GM18517 (cell line): ENCODE measurements around the gene XPO4.

Experiments
- ATAC-seq: cut with Tn5 transposase; IDR thresholded peaks from one replicate; pipeline ENCODE4 v1.9.1; 2021; ENCODE audit warnings: mild to moderate bottlenecking, moderate library complexity; ENCODE audit not compliant: unreplicated experiment

XPO4 gene

DNA sequence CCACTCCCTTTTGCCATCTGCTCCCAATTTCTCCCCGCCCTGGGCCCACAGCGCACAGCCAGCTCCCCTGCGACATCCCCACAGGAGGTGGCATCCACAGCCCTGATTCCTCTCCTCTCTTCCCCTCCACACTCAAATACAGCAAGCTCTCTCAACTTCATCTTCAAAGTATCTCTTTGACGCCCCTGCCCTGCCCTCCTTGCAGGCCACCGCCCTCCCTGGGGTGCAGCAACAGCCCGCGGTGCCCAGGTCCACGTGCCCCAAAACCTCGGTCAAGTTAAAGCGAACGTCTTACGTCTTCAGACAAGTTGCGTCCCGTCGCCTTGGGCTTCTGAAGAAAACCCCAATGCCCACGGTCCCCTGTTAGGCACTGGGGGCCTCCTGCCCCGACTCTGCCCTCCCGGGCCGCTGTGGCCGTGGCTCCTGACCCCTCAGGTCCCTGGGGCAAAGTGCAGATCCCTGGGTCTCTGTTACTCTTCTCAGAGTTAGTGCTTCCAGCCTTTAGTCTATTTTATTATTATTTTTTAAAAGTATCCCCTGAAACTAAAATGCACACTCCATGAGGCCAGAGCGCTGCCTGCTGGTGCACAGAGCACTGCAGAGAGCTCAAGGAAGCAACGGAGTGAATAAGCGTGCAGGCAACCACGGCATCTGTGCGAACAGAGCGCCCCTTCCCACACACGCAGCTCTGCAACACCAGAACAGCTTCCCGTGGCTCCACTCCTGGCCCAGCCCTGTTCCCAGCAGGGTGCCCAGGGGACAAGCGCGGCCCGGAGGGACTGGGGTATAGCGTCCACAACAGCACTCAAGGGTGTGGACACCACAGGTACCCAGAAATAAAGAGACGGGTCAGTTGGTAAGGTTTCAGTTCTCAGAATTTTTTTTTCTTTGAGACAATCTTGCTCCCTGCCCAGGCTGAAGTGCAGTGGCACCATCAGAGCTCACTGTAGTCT, 172.6 kb downstream of the XPO4 start:
- ATAC-seq = no peak

DNA sequence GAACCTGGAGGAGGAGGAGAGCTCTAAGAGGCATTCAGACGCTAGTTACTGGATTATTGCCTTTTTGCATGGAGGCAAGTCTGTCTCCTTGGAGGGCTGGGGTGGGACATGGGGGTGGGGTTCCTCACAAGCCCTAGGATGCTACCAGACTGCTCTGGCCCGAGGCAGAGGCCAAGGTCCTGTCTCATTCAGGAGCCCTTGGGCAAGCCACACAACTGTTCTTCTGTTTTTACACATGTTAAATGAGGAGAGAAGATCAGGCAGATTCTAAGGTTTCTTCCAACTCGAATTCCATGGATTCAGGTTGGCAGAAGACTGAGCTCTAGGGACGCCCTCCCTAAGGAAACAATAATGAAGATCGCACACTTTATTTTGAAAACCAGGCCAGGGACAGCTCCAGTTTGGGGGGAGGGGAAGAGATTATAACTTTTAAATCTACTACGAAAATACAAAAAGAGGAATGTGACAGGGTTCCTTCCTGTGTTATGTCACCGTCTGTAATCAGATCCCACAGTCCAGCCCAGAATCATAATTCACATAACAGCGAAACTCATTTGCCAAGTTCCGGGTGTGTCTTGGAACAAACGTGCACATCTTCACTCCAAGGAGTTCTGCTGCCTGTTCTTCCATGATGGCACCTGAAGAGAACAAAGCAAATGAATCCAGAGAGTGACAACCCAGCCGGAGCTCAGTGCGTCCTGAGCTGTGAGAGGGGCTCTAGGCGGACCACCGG, 173.8 kb downstream of the XPO4 start:
- ATAC-seq = no peak

DNA sequence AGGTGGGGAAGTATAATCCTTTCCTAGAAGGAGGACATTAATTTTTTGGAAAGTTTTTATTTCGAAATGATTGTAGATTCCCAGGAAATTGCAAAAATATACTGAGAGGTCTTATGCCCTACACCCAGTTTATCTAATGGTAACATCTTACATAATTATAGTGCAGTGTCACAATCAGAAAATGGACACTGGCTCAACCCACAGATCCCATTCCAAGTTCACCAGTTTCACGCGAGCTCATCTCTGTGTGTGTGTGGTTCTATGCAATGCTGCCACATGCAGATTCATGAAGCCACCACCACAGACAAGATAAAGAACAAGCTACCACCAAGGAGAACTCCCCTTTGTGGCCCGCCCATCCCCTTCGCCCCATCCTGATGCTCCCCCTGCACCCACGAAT, 174.7 kb downstream of the XPO4 start:
- no peak for ATAC-seq
